Measurements from ENCODE around the gene PIEZO1.

The PIEZO1 gene, protein sequence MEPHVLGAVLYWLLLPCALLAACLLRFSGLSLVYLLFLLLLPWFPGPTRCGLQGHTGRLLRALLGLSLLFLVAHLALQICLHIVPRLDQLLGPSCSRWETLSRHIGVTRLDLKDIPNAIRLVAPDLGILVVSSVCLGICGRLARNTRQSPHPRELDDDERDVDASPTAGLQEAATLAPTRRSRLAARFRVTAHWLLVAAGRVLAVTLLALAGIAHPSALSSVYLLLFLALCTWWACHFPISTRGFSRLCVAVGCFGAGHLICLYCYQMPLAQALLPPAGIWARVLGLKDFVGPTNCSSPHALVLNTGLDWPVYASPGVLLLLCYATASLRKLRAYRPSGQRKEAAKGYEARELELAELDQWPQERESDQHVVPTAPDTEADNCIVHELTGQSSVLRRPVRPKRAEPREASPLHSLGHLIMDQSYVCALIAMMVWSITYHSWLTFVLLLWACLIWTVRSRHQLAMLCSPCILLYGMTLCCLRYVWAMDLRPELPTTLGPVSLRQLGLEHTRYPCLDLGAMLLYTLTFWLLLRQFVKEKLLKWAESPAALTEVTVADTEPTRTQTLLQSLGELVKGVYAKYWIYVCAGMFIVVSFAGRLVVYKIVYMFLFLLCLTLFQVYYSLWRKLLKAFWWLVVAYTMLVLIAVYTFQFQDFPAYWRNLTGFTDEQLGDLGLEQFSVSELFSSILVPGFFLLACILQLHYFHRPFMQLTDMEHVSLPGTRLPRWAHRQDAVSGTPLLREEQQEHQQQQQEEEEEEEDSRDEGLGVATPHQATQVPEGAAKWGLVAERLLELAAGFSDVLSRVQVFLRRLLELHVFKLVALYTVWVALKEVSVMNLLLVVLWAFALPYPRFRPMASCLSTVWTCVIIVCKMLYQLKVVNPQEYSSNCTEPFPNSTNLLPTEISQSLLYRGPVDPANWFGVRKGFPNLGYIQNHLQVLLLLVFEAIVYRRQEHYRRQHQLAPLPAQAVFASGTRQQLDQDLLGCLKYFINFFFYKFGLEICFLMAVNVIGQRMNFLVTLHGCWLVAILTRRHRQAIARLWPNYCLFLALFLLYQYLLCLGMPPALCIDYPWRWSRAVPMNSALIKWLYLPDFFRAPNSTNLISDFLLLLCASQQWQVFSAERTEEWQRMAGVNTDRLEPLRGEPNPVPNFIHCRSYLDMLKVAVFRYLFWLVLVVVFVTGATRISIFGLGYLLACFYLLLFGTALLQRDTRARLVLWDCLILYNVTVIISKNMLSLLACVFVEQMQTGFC (N-terminal part only)

DNA sequence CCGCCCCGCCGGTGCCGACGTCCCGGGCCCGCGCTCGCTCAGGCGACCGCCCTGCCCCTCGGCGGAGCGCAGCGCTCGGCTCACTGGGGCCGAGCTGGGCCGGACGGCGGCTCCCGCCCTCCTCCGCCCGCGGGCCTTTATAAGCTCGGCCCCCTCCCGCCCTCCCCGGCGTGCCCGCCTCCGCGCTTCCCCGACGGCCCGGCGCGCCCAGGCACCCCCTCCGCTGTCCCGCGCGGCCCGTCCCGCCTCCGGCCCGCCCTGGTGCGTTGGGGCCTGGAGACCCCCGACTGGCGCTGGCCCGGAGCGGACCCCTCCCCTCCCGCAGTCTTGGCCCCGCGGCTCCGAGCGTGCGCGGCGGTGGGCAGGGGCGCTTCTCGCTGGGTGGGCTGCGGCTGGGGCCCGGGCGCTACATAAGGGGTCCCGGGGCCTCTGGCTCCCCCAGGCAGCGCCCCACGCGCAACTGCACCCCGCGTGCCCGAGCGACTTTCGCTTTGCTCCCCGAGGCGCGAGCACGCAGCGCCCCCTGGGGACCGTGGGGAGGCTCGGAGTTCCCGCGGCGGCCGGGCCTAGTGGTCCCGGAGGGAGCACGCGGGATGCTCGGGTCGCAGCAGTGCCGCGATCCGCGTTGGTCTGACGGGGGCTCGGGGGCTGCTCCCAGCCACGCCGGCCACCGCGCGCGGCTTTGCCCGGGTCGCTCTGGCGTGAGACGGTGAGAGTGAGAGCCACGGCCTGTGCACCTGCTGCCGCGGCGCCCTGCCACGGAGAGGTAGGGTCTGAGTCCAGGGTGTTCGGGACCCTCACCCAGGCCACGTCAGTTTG lies at the start of gene PIEZO1:
Gene PIEZO1, minus strand, starts transcription at position 115 of the 819 bp plus-strand sequence. CDS start 256 bp downstream, outside the sequence.
- H3K4me3 ChIP-seq (ENCODE audit: low read depth, low read length) = peak within 1 kb of the TSS; percentile 61
- DNase-seq (ENCODE audit: low read depth) = no peak
- TF ChIP-seq, protein P1, sequence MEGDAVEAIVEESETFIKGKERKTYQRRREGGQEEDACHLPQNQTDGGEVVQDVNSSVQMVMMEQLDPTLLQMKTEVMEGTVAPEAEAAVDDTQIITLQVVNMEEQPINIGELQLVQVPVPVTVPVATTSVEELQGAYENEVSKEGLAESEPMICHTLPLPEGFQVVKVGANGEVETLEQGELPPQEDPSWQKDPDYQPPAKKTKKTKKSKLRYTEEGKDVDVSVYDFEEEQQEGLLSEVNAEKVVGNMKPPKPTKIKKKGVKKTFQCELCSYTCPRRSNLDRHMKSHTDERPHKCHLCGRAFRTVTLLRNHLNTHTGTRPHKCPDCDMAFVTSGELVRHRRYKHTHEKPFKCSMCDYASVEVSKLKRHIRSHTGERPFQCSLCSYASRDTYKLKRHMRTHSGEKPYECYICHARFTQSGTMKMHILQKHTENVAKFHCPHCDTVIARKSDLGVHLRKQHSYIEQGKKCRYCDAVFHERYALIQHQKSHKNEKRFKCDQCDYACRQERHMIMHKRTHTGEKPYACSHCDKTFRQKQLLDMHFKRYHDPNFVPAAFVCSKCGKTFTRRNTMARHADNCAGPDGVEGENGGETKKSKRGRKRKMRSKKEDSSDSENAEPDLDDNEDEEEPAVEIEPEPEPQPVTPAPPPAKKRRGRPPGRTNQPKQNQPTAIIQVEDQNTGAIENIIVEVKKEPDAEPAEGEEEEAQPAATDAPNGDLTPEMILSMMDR (IDR thresholded peaks at IDR 0.05; ENCODE audit: low read depth, low read length, missing control alignments) = peak; percentile 77

DNA sequence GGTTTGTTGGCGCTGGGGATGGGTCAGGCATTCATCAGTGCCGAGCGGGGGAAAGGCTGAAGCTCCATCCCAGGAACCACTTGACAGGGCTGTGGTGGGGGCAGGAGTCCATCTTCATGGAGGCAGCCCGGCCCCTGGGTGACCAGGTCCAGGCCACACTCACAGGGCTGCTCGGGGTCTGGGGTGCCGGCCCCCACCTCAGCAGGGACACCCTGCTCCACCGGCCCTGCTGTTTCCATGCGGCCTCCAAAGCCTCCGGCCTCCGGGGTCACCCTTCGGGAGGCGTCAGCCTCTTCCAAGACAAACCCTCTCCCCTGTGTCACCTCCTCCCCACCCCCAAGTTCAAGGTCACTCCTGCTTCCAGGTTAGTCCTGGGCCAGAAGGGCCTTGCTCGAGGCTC lies 49.6 kb upstream of the PIEZO1 start:
- TF ChIP-seq, protein P1 (IDR thresholded peaks at IDR 0.05; ENCODE audit: low read depth, low read length, missing control alignments) = no peak
- DNase-seq (ENCODE audit: low read depth) = no peak
- H3K4me3 ChIP-seq (ENCODE audit: low read depth, low read length) = no peak overlapping the region

DNA sequence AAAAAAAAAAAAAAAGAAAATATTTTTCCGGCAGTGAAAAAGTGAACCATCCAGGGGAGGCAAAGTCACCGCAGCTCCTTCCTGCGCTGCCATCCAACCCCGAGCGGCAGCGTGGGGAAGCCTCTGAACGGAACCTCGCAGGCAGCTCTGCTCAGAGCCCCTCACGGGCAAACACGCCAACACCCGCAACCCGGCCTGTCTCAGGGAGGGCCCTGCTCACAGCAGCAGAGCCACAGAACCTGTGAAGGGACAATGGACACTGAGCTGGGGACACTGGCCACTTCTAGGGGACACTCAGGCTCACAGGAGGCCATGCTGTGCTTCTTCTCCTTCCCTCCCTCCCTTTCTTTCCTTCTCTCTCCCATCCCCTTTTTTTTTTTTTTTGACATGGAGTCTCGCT lies 48.1 kb upstream of the PIEZO1 start:
- no peak for DNase-seq (ENCODE audit: low read depth)
- no peak overlapping the region for H3K4me3 ChIP-seq (ENCODE audit: low read depth, low read length)
- TF ChIP-seq, protein P1 (IDR thresholded peaks at IDR 0.05; ENCODE audit: low read depth, low read length, missing control alignments) = no peak

DNA sequence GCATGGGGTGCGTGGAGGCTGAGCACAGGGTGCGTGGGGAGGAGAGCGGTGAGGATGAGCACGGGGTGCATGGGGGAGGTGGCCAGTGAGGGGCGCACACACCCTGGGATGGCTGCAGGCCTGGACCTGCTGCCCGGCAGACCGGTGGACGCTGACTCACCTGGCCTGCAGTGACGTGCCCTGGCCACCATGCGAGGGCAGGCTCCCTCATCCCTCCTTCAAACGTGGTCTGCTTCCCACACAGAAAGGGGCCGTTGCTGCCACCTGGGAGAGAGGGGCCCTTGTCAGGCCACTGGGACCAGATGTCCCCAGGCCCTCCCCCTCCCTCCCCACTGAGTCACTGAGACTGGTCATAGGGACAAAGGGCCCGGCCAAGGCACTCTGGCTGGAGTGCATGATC lies 46.8 kb upstream of the PIEZO1 start:
- DNase-seq (ENCODE audit: low read depth) = no peak
- H3K4me3 ChIP-seq (ENCODE audit: low read depth, low read length) = no peak overlapping the region
- TF ChIP-seq, protein P1 (IDR thresholded peaks at IDR 0.05; ENCODE audit: low read depth, low read length, missing control alignments) = no peak

DNA sequence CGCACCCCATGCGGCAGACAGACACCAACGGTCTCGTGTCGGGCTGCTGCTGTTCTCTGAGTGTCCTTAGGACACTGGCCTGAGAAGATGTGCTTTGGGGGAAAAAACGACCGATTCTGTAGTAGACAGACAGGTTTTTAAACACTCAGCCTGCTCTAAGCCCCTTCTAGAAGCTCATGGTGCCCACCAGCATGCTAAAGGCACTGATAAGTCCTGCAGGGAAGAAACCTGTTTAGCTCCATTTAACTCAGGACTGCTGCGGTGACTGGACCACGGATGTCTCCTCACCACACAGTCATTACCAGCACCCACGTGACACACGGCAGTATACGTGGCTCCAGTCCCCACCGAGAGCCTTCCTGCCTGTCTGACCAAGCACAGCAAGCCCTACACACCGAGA lies 45.8 kb upstream of the PIEZO1 start:
- no peak overlapping the region for H3K4me3 ChIP-seq (ENCODE audit: low read depth, low read length)
- TF ChIP-seq, protein P1 (IDR thresholded peaks at IDR 0.05; ENCODE audit: low read depth, low read length, missing control alignments) = no peak
- DNase-seq (ENCODE audit: low read depth) = no peak

DNA sequence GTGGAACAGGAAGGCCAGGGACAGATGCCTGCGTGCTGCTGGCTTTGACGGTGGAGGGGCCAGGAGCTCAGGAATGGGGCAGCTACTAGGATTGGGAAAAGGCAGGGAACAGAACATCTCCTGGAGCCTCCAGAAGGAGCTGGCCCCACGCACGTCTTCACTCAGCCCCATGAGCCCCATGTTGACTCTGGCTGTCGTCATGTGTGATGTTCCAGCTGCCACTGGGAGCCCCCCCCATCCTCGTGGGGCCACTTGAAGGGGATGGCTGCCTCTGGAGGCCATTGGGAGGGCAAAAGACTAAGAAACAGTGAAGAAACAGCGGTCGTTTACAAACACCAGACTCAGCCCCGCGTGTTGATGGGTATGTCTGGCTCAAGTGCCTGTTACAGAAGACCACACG lies 45.2 kb upstream of the PIEZO1 start:
- no peak for DNase-seq (ENCODE audit: low read depth)
- H3K4me3 ChIP-seq (ENCODE audit: low read depth, low read length) = no peak overlapping the region
- TF ChIP-seq, protein P1 (IDR thresholded peaks at IDR 0.05; ENCODE audit: low read depth, low read length, missing control alignments) = no peak
